Activated CD4-positive, alpha-beta T cell treated with anti-CD3 and anti-CD28 coated beads, Interleukin-2, amount 50 U/mL, for 48 hours (primary cell): ENCODE measurements around the gene SBF2.
"Not testable (repeated sequence)": the region's sequence is repeated elsewhere in the genome, so short reads cannot be mapped to it uniquely, and the experiment has no call there.

ENCODE experiments used
- DNase-seq, 2 experiments: peaks; one replicate each; pipeline ENCODE4 v3.0.0-alpha.2; 2020

SBF2 gene

DNA sequence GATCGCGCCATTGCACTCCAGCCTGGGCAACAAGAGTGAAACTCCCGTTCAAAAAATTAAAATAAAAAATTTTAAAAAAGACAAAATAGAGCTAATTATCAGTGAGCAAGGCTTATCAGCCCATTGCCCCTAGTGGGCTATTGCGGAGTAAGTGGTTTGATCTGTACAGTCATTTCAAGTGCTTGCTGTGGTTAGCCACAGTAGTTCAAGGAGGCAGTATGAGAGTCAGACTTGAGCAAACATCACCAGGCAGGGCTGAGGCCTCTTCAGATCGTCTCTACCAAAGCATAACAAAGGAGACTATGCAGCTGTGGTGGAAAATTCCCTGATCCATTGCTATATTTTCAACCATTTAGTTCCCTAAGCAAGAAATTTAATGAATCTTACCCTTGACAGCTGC lies 4.3 kb upstream of the SBF2 start:
- peak; percentile 34 to 55 for DNase-seq

- DNase-seq = no peak
Observed at GRCh38 chr11:10295064-10295901, 1.3 kb upstream of the SBF2 start.

DNA sequence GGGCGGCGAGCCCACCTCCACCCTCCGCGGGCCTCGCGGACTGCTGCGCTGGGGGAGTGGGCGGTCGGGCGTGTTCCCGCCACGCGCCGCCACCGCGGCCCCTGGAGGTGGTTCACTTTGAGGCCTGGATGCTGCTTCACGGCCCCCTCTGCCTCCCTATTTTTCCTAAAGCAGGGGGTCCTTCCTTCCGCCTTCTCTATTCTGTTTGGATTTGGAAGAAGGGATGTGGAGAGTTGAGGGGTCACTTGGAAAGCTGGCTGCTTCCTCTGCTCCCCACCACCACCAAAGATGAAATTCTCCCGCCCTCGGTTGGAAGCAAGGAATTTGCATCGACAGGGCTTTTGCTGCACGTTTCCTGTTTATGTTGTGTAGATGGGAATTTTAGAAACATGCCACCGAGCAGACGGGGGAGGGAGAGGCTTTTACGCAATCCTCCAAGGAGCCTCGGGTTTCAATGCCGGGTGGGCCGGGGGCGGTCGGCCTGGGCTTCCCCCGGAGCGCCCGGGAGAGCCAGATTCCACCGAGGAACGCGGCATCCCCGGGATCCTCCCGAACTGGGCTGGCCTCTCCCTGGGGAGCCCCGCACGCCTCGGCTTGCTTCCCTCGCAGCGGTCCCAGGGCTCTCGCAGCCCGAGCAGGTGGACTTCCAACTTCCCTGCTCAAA lies 403 bp upstream of the SBF2 start:
- DNase-seq = no peak

GRCh38 chr11:10291801-10292638 lies 2.0 kb downstream of the SBF2 start:
- no peak for DNase-seq

DNA sequence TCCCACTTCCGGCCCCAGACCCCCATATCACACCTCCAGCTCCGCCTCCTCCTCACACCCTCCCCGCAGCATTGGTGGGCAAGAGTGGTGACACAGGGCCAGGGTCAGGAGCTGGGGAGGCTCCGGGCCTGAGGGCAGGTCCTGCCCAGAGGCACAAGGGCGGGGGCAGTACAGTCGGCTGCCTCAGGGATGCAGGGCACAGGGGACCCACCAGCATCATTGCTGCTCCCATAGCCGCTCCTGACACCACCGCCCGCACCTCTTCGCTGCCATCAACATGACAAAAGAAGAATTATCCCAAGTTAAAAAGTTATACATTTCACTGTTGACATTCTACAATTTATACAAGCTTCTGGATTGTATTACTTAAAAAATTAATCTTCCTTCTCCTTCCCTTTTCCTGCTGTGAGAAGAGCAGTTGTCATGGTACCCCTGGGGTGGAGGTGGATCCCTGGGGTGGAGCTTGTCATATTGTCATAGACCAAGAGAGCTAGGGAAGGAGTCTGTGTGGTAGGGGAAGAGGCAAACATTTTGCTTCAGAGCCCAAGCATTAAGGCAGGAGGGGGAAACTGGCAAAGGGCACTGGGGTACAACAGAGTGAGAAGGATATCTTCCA lies 4.1 kb downstream of the SBF2 start:
- DNase-seq = no peak

DNA sequence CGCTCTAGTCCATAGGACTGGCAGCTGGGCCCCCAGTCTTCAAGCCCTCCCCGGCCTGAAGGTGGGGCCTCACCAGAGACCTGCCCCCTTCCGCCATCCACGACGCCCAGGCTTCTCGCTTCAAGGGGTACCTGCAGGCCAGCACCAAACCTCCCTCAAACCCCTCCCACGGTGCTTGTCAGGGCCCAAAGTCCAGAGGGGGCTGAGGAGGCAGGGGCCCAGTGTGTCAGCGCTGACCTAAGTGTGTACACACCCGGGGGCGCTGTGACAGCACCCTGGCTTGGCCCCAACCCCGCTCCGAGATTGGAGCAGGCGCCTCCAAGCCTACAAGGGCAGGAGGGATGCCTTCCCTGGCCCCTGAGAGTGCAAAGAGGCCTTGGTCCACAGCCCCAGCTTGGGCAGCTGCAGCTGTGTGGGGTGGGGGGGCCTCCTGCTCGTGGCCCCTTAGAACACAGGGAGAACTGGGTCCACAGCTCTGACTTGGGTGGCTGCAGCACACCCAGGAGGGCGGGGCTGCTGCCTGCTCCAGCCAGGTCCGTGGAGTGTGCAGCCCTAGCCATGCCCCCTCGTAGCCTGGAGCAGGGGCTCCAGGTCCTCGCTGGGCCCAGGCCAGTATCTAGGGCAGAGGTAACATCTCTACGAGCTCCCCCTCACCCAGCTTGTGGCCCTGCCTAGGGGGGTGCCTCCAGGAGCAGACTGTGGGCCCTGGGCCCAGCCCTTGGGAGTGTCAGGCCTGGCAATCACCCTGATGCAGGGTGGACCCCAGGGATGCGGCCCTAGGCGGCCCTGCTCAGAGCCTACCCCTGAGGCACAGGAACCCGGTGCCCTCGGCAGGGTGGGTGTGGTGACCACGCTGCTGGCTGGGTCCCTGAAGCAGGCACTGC lies 4.9 kb downstream of the SBF2 start:
- DNase-seq = no peak

DNA sequence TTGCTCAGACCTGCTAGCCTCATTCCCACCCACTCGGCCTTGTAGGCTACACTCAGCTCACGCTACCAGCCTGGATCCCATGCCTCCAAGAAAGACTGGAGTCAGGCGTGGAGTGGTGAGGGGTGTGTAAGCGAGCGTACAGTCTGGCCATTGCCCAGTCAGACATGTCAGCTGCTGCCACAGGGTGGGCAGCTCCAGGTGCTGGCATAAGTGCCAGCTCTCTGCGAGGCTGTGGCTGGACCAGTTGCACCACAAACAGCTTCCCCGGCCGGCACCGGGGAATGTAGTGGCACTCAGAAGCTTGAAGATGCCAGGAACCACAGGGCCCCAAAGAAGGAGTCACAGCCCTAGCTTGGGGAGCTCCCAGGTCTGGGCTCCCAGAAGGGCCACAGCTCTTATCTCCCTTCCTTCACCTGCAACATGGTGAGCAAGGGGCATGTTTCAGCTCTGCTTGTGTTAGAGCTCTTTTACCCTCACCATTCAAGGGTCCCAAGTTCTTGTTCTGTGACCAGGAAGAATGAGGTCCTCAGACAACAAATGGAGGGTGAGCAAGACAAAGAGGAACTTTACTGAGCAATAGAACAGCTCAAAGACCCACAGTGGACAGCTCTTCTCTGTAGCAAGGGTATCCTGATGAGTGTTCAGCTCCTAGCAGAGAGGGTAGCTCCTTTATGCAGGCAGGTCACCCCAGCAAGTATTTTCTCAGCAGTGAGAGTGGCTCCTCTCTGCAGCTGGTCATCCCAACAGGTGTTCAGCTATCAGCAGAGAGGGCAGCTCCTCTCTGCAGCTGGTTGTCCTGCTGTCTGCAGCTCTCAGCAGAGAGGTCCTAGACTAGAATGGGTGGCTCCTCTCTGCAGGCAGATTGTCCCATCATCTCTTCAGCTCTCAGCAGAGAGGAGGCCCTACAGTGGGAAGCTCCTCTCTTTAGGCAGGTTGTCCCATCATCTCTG lies 6.0 kb downstream of the SBF2 start:
- no peak for DNase-seq

DNA sequence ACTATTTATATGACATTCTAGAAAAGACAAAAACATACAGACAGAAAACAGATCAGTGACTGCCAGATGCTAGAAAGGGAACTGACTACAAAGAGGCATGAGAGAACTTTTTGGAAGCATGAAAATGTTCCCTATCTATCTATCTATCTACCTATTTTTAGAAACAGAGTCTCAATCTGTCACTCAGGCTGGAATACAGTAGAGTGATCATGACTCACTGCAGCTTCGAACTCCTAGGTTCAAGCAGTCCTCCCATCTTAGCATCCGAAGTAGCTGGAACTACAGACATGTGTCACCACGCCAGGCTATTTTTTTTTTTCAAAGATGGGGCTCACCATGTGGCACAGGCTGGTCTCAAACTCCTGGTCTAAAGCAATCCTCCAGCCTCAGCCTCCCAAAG lies 6.9 kb downstream of the SBF2 start:
- DNase-seq = no peak

DNA sequence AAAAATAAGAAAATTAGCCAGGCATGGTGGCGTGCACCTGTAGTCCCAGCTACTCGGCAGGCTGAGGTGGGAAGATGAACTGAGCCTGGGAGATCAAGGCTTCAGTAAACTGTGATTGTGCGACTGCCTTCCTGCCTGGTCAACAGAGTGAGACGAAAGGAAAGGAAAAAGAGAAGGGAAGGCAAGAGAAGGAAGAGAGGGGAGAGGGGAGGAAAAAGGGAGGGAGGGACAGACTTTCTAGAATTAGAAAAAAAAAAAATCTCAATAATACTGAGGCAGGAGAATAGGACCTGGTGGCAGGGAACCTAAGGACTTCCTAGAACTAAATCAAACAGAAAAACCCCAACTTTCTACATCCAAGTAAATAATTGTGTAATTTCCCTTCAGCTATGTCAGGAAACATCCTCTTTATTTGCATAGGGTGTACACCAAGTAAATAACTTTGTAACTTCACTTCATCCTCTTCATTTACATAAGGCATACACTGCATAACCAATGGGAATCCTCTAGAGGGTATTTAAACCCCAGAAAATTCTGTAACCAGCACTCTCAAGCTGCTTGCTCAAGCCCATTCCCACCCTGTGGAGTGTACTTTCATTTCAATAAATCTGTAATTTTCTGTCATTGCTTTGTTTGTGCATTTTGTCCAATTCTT lies 8.7 kb downstream of the SBF2 start:
- no peak for DNase-seq

- no peak for DNase-seq
Observed at GRCh38 chr11:10283991-10284390, 10.0 kb downstream of the SBF2 start.

DNA sequence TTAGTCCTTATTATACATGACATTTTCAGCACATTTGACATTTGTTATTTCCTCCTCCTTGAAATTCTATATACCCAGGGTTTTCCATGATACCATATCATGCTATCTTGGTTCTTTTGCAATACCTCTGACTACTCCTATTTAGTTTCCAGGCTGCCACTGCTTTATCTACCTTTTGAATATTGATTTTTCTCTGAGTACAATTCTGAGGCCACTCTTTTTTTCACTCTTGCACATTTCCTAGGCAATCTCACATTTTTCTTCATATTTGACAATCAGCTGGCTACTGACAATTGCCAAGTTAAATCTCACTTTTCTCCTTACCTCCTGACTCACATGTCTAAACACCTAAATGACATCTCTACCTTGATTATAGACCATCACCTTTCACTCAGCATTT lies 11.9 kb downstream of the SBF2 start:
- no peak for DNase-seq

DNA sequence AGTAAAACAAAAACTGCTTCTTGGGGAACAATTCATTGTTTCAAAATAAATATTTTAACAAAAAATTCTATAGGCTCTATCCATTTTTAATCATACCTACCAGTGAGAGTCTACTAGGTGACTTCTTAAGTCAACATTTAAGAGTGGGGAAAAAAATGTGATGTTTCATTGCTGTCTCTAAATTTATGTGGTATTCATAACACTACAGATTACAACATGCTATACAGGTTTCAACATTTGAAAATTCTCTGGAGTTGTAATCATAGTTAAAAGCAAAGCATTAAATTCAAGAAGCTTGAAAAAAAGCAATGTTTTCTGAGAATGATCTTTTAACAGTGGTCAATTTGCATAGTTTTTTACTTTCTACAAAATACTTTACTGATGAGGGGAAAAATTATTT lies 18.3 kb downstream of the SBF2 start:
- DNase-seq = no peak

DNA sequence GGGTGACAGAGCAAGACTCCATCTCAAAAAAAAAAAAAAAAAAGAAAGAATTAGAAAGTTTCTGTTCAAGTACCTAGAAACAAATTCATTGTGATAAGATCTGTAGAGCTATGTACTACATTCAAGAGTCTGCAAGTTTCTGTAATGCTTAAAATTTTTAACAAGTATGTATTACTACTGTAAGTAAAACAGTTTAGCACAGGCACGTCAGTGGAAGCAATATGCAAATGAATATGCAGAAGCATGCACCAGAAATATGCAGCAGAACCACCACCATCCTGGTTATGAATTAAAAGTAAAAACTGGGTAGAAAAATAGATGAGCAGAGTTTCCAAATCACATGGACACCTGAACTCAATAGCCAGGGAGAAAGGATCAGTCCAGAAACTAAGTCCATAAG lies 19.3 kb downstream of the SBF2 start:
- no peak for DNase-seq

- no peak for DNase-seq
Observed at GRCh38 chr11:10273738-10274137, 20.3 kb downstream of the SBF2 start.

DNA sequence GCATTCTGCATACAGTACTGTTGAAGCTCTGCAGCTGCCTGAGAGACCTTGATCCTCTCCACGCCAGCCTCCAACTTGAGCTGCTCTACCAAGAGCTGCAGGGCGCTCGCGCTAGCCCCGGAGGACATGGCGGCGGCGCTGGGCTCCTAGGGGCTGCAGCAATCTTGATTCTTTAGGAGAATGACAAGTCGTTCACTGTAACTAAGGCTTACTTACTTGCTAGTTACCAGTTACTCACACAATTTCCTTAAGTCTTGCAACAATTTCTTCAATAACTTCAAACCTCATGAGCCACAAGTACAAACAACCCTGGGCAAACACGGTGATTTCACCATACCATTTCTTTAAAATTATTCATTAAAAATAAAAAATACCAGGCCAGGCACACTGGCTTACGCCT lies 21.9 kb downstream of the SBF2 start:
- DNase-seq = no peak

DNA sequence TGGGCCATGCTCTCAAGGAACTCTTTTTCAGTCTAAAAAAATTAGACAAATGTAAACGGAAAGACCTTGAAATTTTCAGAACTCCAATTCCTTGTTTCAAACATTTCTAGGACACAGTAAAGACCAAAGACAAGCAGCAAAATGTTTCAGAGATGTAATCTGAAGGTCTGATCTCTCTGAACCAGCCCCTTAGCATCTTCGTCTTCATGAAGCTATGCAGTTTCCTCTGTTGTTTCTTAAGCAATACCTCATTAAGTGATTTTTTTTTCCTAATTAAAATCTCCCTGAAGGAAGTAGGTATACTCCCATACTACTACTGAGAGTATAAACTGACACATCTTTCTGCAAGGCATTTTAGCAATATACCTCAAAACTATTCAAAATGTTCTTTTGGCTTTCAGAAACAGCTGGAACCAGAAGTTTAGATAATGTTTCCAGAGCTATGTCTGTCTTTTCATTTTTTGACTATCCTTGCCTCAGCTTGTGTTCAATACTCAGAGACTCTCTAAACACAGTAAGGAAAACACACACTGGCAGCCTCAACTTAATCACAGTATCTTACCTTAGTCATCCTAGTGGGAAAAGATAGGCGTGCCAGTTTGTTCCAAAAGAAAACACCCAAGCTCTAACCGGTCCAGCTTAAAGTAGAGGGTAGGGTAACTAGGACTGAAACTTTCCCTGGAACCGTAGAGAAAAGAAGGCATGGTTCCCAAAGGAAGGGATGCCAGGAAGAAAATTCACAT lies 25.1 kb downstream of the SBF2 start:
- no peak for DNase-seq

DNA sequence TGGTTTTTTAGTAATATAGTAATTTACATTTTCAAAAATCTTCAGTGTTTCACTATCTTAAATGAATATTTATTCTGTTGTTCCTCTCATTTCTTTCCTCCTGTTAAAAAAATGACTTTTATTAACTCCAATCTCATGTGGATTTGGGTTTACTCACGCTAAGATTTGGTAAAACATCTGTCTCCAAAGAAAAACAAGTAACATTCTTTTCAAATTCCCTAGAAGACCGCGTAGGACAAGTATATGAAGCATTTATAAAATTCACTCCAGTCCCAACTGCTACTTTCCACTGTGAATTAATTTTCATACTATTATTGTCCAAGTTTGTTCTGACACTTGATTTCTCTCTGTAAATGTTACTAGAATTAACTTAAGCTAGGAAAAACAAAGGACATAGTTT lies 26.2 kb downstream of the SBF2 start:
- no peak for DNase-seq

- DNase-seq = no peak
Observed at GRCh38 chr11:10265936-10266335, 28.1 kb downstream of the SBF2 start.

DNA sequence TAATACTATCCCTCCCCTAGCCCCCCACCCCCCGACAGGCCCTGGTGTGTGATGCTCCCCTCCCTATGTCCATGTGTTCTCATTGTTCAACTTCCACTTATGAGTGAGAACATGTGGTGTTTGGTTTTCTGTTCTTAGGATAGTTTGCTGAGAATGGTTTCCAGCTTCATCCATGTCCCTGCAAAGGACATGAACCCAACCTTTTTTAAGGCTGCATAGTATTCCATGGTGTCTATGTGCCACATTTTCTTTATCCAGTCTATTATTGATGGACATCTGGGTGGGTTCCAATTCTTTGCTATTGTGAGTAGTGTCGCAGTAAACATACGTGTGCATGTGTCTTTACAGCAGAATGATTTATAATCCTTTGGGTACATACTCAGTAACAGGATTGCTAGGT lies 29.3 kb downstream of the SBF2 start:
- not testable (repeated sequence) for DNase-seq

GRCh38 chr11:10263929-10264328 lies 30.1 kb downstream of the SBF2 start:
- no peak for DNase-seq
